ENCODE measurements around the gene SCN5A. TPM values are rescaled to one million over a fixed set of nuclear protein-coding genes. Genes with fewer than 3 reads are reported as not detected.
A peak's percentile ranks its signal among the peaks of the same experiment; 100 is the strongest.

The SCN5A gene
- polyA plus RNA-seq, 1 of the 3 experiments (the other 2 are of a cell fraction): 0.18 TPM

GRCh38 chr3:38601956-38602550 is 47.4 kb downstream of the SCN5A start:
- Histone ChIP-seq H3K27ac (ENCODE audit: low read depth in 2 of 2, low read length in 1 of 2) (peak overlapping the region in 1 of 2 experiments; percentile 64; a peak in 2 of 4 replicates), H4K20me1 (ENCODE audit: insufficient read depth) (no peaks in the 10 kb centered on the region), H3K4me3 (ENCODE audit: low read depth in 2 of 2, low read length in 1 of 2) (no peak overlapping the region), H3K4me1 (ENCODE audit: control insufficient read depth in 1 of 2, insufficient read depth in 2 of 2, low read depth in 1 of 2, low read length in 1 of 2) (peaks cover 0 to 15% of the 10 kb centered on the region in 2 experiments; a peak in 1 of 4 replicates), H3K4me2 (no peak overlapping the region), H3K9me3 (no peaks in the 10 kb centered on the region), H3K79me2 (ENCODE audit: insufficient read depth) (no peaks in the 10 kb centered on the region), H3K36me3 (replicated peaks in 1 of 2; ENCODE audit: control insufficient read depth in 1 of 2, insufficient read depth in 2 of 2, low read length in 1 of 2) (no peaks in the 10 kb centered on the region), H2AFZ (ENCODE audit: low read depth) (no peak overlapping the region), H3K9ac (no peak overlapping the region), H3F3A (replicated peaks; ENCODE audit: insufficient read depth) (no peaks in the 10 kb centered on the region), H3K9me2 (no peaks in the 10 kb centered on the region), H3K27me3 (ENCODE audit: insufficient read depth) (no peaks in the 10 kb centered on the region)
- peak; percentile 75 for DNase-seq
- no peak for TF ChIP-seq TAF1 (IDR thresholded peaks at IDR 0.05; ENCODE audit: borderline replicate concordance, low read depth, low read length)
- no peak for TF ChIP-seq MXI1 (IDR thresholded peaks at IDR 0.05; ENCODE audit: low read depth, low read length)
- no peak for TF ChIP-seq USF2 (IDR thresholded peaks at IDR 0.05; ENCODE audit: borderline replicate concordance, low read depth, low read length)
- TF ChIP-seq EP300 (IDR thresholded peaks at IDR 0.05; ENCODE audit: borderline replicate concordance in 1 of 2, low read depth in 1 of 2, low read length in 1 of 2): peak in 1 of 2 experiments; percentile 60; a peak in 1 of 4 replicates
- TF ChIP-seq TCF12 (IDR thresholded peaks at IDR 0.05): no peak
- no peak for TF ChIP-seq ELF1 (IDR thresholded peaks at IDR 0.05)
- TF ChIP-seq FOSL2 (IDR thresholded peaks at IDR 0.05; ENCODE audit: borderline replicate concordance, low read depth): no peak
- TF ChIP-seq RCOR1 (IDR thresholded peaks at IDR 0.05; ENCODE audit: low read length): peak; percentile 75; the same call in 1 of the 2 replicates
- no peak for TF ChIP-seq YY1 (IDR thresholded peaks at IDR 0.05; ENCODE audit: low read depth)
- peak; percentile 40 for TF ChIP-seq CHD2 (IDR thresholded peaks at IDR 0.05; ENCODE audit: low read length, partially characterized antibody)
- no peak for TF ChIP-seq GABPA (IDR thresholded peaks at IDR 0.05; ENCODE audit: low read depth)
- TF ChIP-seq RXRA (IDR thresholded peaks at IDR 0.05; ENCODE audit: borderline replicate concordance, low read depth): no peak
- 29% methylated on average over 1 of the region's 3 CpGs for WGBS (ENCODE audit: low lambda C conversion rate)
- POLR2A ChIA-PET: no interaction called here
- CTCF ChIA-PET: interaction anchor here (0.7 kb wide), 1 partner anchor 80 kb away, joined by 3 read pairs; no protein-coding TSS in a partner anchor

GRCh38 chr3:38600551-38600950 is 48.9 kb downstream of the SCN5A start:
- Histone ChIP-seq H3K9me2 (no peaks in the 10 kb centered on the region), H3F3A (replicated peaks; ENCODE audit: insufficient read depth) (no peaks in the 10 kb centered on the region), H3K9me3 (no peaks in the 10 kb centered on the region), H3K79me2 (ENCODE audit: insufficient read depth) (no peaks in the 10 kb centered on the region), H4K20me1 (ENCODE audit: insufficient read depth) (no peaks in the 10 kb centered on the region), H3K9ac (no peak overlapping the region), H3K4me1 (ENCODE audit: control insufficient read depth in 1 of 2, insufficient read depth in 2 of 2, low read depth in 1 of 2, low read length in 1 of 2) (peaks cover 0 to 15% of the 10 kb centered on the region in 2 experiments; a peak in 1 of 4 replicates), H3K4me2 (no peak overlapping the region), H3K27me3 (ENCODE audit: insufficient read depth) (no peaks in the 10 kb centered on the region), H2AFZ (ENCODE audit: low read depth) (no peak overlapping the region), H3K27ac (ENCODE audit: low read depth in 2 of 2, low read length in 1 of 2) (no peak overlapping the region), H3K36me3 (replicated peaks in 1 of 2; ENCODE audit: control insufficient read depth in 1 of 2, insufficient read depth in 2 of 2, low read length in 1 of 2) (no peaks in the 10 kb centered on the region), H3K4me3 (ENCODE audit: low read depth in 2 of 2, low read length in 1 of 2) (no peak overlapping the region)
- ChIA-PET POLR2A (no interaction called here), CTCF (interaction anchor here (1.5 kb wide), 1 partner anchor 27 kb away, joined by 5 read pairs; no protein-coding TSS in a partner anchor)
- DNase-seq: no peak
- no CpG with 5 or more reads among the region's 1 CpG for WGBS (ENCODE audit: low lambda C conversion rate)
- no peak for TF ChIP-seq MAX (IDR thresholded peaks at IDR 0.05; ENCODE audit: low read depth)
- no peak for TF ChIP-seq IRF3 (IDR thresholded peaks at IDR 0.05; ENCODE audit: low read depth, low read length)
- TF ChIP-seq YY1 (IDR thresholded peaks at IDR 0.05; ENCODE audit: low read depth): no peak
- TF ChIP-seq TCF12 (IDR thresholded peaks at IDR 0.05): no peak
- TF ChIP-seq CHD2 (IDR thresholded peaks at IDR 0.05; ENCODE audit: low read length, partially characterized antibody): no peak
- no peak for TF ChIP-seq RAD21 (IDR thresholded peaks at IDR 0.05; ENCODE audit: low read length)
- no peak for TF ChIP-seq GATA2 (CRISPR knock-in tag; IDR thresholded peaks at IDR 0.05)
- TF ChIP-seq USF2 (IDR thresholded peaks at IDR 0.05; ENCODE audit: borderline replicate concordance, low read depth, low read length): no peak
- no peak for TF ChIP-seq FOXJ3 (CRISPR knock-in tag; IDR thresholded peaks at IDR 0.05)
- TF ChIP-seq JUND (IDR thresholded peaks at IDR 0.05): no peak

All from SK-N-SH (cell line).